ENCODE measurements around the gene USPL1.

- no peak for TF ChIP-seq RAD51 (IDR thresholded peaks at IDR 0.05; ENCODE audit: borderline replicate concordance)
- TF ChIP-seq SMC3 (IDR thresholded peaks at IDR 0.05; ENCODE audit: low read length): no peak
- TF ChIP-seq CTCF (CRISPR knock-in tag; IDR thresholded peaks at IDR 0.05): no peak
- no peak for TF ChIP-seq ZNF451 (CRISPR knock-in tag; IDR thresholded peaks at IDR 0.05)
- TF ChIP-seq ZNF616 (CRISPR knock-in tag; IDR thresholded peaks at IDR 0.05; ENCODE audit: low read depth): no peak
- TF ChIP-seq YY1 (IDR thresholded peaks at IDR 0.05; ENCODE audit: insufficient read depth, insufficient replicate concordance, low read depth, low read length): no peak
- TF ChIP-seq ATF1 (CRISPR knock-in tag; IDR thresholded peaks at IDR 0.05): no peak
- TF ChIP-seq ZNF292 (CRISPR knock-in tag; IDR thresholded peaks at IDR 0.05; ENCODE audit: borderline replicate concordance, low read depth): no peak
- TF ChIP-seq GABPB1 (CRISPR knock-in tag; IDR thresholded peaks at IDR 0.05): no peak
- TF ChIP-seq ZNF670 (CRISPR knock-in tag; IDR thresholded peaks at IDR 0.05; ENCODE audit: borderline replicate concordance): no peak
- TF ChIP-seq HNRNPL (IDR thresholded peaks at IDR 0.05; ENCODE audit: low read depth, low read length): no peak
- TF ChIP-seq PRPF4 (IDR thresholded peaks at IDR 0.05; ENCODE audit: low read depth, low read length, poor library complexity, severe bottlenecking): no peak
Measured at GRCh38 chr13:30647824-30648521, 30.3 kb downstream of the USPL1 start.
